GF-D8 (cell line): ENCODE measurements around the gene SPOCK2.

ENCODE experiments used
- DNase-seq: peaks from one replicate; lab custom pipeline; 2025; lab: John Stamatoyannopoulos, UW

The SPOCK2 gene

DNA sequence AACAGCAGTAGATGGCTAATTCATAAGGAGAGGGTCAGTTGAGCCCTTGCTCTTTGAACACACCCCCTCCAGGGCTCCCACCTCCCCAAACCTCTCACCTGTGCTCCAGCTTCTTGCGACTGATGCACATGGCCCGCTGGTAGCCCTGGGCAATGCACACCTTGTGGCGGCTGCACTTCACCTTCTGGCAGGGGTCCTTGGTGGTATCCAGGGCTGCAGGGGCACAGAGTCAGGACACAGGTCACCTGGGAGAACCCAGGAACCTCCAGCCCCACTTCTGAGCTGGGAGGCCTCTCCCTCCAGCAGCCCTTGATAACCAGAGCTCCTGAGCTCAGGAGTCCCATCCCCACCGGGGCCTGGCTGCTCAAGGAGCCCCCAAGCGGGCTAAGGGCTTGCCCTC is 16.3 kb downstream of the SPOCK2 start:
- no peak for DNase-seq

DNA sequence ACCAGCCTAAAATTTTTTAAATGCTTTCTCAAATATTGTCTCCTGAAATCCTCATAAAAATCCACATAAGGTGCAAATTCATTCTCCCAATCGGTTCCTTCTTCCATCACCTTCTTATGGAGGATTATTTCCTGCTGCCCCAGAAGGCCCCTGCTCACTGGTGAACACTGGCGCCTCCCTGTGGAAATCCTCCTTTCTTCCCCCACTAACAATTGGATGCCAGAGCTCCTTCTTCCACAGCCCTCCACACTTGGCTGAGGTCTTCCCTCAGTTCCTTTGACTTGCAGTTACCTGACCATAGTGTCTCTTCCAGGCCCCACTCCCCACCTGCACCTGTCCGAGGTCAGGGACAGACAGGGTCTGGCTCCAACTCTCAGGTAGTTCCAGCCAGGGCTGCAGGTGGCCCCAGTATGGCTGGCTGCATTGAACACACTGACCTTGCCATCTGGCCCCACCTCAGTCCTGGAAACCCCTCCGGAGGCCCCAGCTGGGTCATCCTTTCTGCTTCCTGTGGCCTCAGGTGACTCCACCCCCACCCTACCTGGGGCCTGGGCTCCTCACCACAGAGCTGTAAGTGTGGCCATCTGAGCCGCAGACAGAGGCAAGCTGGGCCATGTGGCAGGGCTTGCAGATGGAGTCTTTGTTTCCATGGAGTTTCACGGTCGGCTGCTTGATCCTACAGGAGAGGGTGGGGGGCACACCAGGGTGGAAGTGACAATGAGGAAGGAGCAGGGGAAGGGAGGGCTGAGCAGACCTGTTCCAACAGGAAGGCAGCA is 18.4 kb downstream of the SPOCK2 start:
- no peak for DNase-seq

DNA sequence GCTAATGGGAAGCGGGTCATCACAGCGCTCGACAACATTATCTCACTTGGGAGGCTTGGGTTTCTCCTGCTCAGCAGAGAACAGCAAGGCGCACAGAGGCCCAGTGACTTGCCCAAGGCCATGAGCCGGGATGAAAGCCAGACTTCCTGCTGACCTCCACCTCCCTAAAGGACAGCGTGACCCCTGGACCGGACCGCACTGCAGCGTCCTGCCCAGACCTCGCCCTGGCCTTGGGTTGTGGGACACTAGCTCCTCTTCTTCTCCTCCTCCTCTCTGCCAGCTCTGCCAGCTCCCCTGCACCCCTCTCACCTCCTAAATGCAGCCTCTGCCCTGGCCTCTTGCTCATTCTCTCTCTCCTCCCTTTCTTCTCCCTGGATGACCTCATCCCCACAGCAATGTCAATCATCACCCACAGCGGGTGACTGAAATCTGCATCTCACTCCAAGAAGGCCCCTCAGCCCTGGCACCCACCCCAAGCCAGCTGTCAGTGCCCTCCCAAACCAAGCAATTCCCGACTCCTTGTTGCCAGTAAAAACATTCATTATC is 19.4 kb downstream of the SPOCK2 start:
- no peak for DNase-seq

DNA sequence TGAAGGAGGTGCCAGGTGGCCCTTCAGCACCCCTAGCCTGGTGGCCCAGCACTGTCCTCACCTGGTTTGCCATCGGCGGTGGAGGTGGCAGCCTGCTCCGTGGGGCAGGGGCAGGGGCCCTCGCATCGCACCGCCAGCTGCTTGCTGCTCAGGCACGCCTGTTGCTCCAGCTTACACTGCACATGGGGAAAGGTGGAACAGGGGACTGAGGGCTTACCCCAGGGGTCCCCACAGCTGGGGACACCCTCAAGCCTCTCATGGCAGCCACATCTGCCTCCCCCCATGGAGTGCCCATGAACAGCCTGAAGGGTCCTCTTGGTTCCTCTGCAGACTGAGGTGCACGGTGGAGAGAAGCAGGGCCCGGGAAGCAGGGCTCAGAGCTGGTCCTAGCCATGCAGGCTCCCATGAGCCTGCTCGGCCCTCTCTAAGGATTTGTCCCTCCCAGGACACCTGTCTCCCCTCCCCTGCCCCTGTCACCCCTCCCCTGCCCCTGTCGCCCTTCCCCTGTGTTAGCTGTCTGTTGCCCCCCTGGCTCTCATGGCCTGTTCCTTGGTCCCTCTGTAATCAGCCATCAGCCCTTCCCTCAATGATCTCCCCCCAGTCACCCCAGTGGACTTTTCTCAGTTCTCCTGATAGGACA is 20.1 kb downstream of the SPOCK2 start:
- no peak for DNase-seq

DNA sequence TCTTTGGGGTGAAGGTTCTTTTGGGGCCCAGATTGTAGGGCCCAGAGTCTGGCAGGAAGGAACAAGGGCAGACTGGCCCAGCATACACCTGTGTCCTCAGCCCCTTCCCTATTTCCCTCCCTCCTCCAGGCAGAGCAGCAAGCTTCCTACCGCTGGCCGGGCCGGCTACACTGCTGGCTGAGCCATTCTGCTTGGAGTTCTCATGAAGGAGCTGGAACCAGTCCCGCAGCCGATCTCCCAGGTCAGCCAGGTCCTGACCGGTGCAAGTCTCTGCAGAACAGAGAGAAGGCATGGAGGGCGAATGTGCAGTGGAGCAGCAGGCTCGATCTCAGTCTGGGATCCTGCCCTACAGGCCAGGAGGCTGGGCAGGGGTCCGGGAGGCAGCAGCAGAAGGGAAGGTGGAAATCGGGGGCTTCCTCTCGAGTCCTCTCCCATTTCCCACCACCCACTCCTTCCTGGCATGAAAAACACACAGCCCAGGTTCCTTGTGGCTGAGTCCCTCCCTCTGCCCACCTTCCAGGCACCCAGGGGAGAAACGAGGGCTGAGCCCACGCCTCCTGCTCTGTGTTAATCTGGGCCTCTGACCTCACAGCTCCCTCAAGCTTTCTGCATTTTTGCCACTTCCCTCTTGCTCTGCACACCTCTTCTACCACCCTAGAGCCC is 20.8 kb downstream of the SPOCK2 start:
- no peak for DNase-seq

DNA sequence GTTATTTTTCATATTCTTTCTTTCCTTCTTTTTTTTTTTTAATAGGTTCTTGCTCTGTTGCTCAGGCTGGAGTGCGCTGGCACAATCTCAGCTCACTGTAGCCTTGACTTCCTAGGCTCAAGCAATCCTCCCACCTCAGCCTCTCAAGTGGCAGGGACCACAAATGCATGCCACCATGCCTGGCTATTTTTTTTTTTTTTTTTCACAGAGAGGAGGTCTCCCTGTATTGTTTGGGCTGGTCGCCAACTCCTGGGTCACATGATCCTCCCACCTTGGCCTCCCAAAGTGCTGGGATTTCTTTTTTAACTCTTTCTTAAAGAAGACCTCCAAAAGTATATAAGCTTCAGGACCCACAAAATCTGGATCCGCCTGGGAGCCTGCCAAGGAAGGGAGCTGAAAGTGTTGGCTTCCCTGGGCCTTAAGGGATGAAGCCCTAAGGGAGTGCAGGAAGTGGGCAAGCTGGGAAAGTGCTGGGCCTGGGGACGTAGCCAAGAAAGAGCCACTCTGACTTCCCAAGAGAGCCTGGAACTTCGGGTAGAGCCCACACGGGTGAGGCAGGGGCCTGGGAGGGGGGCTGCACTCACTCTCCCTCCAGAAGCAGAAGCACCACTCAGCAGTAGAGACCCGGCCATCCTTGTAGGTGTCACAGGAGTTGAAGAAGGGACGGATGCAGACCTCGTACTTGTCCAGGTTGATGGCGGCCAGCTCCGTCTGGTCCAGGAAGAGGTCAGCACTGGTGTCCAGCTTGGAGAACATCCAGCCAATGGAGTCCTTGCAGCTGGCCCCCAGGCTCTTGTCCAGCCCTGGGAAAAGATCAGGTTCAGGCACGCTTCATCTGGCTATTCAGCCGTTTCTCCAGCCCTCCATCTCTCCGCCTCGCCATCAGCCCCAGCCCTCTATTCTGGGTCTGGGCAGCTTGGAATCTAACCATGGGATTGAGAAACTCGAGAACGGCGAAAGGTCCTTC is 21.8 kb downstream of the SPOCK2 start:
- no peak for DNase-seq

DNA sequence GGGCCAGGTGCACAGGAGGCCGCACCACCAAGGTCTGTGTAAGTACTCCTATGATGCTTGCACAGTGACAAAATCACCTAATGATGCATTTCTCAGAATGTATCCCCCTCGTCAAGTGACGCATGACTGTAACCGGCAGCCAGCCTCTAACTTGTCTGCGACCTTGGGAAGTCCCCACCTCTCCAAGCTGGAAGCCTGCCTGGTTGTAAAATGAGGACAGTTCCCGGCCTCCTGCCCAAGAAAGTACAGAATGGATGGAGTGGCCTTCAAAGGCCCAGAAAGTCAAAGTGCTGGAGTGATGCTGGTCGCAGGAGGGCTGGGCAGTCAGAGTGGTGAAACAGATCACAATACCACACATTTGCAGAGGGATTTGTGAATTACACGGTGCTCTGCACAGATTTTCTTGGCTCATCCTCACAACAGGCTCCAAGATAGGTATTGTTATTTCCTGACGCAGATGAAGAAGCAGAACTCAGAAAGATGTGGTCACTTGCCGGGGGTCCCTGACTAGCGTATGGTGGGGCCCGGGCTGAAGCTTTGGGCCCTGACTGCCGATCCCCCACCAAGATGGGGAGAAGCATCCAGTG is 22.8 kb downstream of the SPOCK2 start:
- DNase-seq, result no peak

DNA sequence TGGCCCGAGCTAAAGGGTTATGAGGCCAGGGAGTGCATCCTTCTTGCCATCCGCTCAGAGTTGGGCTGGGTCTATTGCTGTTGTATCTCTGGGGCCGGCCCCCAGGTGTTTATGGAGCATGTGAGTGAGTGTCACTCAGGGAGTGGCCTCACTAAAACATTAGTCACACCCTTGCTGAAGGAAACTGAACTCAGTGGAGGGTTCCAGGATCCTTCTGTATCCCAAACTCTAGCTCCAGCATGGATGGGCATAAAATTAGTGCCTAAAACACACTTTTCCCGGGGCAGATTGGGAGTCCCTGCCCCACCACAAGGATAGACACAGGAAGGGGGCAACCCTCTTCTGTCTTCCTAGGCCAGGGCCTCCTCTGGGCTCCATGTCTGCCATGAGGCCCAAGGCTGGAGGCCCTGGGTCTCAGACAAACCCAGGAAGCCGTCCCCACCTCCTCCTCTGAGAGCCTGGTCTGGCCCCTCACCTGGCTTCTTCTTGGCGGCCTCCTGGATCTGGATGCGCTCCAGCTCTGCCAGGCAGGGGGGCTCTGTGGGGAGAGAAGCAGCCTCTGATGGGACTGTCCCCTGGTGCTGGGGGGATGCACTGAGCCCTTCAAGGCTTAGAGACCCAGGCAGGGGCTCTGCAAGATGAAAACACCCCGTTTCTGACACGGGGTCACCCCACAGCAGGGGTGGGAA is 24.5 kb downstream of the SPOCK2 start:
- no peak for DNase-seq

DNA sequence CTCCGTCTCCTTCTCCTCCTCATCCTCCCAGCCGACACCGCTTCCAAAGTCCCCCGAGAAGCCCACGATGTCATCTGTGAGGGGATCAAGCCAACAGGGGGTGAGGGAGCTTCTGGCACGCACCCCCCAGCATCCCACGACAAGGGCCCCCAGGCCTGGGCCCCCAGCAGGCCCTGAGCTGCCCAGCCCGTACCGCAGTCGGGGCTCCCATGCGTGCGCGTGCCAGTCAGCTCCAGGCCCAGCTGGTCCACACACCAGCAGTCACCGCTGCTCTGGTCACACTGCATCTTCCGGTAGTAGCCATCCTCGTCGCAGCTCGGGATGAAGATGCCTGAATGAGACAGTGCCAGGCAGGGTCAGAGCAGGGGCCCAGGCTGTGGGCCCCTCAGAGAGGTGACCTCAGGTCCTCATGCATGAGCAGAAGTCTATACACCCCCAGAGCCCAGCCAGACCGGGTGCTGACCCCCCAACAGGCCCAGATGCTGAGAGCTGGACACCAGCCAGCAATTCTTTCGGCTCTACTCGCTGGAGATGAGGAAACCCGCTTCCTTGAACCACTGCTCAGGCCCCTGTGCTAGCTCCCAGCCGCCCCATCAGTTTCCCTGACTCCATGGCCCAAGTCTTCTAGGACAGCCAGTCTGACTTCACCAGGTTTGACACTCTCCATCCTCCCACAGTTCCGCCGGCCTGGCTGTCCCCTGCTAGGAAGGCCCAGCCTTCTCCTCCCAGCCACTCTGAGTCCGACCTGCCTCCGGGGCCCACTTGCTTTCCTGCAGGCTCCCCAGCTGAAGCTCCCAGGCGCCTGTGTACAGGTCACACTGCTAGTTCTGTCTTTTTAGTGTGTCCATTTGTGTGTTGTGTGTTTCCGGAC is 25.3 kb downstream of the SPOCK2 start:
- DNase-seq, result no peak

DNA sequence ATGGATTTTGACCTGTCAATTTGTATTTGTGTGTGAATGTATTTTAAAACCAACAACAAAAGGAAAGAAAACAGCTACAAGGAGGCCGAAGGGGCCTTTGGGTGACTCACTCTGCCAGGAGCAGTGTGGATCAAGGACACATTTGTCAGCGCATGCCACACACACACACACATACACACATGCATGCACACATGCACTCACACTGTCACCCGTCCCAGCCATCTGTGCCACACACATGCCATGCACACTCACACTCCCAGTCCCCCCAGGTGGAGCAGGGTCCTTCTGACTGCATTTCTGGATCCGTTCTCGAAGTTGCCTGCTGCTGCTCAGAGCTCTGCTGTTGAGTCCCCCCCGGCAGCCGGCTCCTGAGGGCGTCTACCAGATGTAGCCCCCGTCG is 26.0 kb downstream of the SPOCK2 start:
- no peak for DNase-seq

DNA sequence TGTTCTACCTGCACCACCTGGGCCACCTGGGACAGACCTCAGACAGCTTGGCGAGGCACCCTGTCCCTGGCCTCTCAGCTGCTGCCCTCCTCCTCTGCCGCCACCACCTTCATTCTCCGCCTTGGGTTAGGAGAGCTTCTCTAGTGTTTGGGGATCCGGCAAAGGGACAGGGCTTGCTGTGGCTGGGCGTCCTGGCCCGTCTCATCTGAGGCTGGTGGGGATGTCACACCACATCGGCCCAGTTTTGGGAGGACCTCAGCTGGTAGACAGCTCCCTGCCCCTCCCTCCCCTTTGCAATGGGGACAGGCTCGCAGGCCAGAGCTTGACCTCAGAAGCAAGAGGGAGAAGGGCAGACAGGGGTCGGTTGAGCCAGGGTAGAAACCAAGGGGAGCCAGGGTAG is 26.4 kb downstream of the SPOCK2 start:
- no peak for DNase-seq

DNA sequence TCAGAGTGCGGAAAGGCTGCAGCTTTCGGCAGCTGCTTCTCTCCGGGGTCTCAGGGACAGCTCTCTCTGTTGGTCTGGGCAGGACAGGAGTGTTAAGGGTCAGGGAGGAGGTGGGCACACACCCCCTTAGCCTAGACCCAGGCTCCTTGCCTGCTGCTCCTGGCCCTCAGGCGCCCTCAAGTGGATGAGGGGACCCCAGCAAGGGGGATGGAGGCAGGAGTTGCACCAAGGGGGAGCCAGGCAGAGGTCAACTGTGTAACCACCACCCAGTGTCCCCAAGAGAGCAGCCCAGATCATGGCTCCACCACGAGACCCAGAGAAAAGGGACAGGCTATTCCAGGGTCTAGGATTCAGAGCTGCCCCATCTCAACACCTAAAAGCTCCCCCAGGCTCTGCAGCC is 26.9 kb downstream of the SPOCK2 start:
- no peak for DNase-seq

DNA sequence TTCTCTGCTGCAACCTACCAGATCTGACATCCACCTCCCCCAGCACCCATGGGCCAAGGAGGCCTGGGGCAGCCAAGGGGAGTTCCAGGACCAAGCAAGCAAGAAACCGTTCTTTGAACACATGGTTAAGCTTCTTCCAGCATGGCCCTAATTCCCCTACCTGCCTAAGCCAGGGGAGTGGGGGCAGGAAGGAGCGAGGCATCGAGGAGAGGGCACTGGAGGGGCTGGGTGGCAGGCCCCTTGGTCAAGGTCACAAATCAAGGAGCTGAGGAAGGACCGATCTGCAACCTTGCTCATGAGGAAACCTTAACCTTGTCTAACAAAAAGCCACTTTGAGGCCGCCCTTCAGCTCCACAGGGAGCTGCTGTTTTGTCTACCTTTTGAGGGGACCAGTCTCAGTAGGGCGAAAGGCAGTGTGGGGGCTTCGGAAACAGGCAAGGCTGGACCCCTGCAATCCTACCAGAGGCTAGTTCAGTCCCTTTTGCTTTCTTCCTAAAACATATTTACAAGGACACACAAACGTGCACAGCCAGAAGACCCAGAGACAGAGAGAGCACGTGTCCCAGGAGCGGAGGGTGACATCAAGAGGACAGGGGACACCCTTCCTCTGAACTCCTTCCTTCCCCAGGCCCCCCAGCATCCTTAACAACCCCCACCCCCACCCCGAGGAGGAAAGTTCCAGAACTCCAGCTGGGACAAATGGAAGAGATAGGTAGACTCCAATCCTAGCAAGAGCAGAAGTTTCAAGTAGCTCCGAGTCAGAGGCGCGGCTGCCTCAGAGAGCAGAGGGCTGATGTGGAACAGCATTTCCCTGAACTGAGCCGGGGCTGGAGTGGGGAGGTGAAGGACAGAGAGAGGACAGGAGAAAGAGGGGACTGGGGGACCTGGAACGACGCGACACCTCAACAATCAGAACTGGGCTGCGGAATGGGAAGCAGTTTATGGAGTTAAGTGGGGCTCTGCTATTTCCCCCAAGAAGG is 28.2 kb downstream of the SPOCK2 start:
- DNase-seq, result no peak

DNA sequence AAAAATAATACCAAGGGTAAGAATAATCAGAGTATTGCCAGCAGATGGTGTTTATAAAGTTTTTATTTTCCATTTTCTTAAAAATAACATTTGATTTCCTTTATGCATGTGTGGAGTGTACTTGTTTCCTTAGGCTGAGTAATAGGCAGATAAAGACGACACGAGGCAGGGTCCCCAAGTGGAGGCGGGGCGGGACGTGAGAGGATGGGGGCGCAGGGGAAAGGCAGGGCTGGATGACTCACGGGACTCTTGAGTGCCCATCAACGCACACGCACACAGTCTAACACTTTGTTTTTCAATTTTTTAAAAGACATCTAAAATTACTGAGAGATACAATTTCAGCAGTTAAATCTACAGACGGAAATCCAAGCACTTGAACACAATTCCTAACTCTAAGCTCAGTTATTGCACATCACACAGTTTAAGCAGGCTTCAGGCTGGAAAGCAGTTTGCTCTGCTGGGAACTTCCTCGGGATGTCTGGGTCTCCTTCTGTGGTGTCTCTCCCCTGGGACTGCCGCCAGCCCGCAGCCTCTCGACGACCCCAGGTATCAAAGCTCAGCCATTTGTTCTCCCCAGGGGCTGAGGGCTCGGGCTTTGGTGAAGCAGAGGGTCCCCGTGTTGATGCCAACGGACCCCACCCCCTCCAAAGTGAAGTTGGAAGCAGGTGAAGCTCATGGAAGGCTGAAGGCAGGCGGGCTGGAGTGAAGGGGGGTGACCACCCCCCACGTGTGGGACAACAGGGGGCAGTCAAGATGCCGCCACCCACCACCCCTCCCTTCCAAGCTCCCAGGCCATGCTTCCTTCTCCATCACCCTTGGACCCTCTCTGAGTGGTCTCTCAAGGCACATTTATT is 29.1 kb downstream of the SPOCK2 start:
- no peak for DNase-seq

DNA sequence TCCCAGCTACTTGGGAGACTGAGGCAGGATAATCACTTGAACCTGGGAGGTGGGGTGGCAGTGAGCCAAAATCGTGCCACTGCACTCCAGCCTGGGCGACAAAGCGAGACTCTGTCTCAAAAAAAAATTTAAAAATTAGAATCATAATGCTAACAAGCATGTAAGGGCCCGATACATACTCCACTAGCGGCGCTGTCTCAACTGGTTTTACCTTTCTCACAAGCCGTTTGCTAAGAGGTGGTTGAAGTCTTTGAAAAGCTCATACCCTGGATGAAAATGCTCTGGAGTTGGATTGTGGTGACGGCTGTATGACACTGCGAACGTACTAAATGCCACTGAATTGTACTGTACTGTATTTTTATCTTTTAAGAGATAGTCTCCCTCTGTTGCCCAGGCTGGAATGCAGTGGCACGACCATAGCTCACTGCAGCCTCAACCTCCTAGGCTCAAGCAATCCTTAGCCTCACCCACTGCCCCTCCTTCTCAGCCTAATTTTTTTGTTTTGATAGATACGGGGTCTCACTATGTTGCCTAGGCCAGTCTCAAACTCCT is 29.9 kb downstream of the SPOCK2 start:
- no peak for DNase-seq

DNA sequence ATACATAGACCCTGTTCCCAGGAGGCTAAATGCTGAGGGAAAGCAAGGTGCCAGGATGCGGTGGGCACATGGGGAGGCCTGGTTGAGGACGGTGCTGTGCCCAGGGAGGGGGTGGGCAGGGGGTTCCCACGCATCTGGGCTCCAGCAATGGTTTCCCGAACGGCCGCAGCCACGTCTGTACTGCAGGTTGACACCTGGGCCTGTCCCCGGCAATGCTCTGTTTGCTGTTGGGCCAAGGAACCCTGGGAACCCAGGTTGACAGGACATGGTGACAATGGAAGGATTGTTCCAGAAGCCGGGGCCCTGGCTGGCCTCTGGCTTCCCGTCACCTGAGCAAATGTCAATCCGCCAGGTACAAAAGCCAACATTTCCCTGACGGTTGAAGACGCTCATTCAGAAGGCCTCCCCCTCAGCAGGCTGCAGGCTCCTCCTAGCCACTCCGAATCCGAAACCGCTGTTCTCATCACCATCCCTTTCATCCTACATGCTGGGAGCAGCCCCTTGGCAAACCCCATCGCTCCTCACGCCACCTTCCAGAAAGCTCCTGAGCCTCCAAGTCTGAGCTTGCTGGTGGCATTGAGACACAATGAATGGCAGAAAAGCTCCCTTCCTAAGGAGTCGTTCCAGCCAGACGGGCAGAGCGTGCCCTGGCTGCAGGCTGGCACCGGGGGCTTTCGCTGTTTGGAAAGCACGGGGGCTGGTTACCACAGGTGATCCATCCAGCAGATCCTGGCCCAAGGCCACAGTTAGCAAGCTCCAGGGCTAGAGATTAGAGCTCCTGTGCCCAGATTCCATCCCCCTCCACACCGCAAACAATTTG is 31.2 kb downstream of the SPOCK2 start:
- no peak for DNase-seq
